Sigmoid colon (tissue), 4 donors: ENCODE results near the gene TKT.

ENCODE experiments used
- EP300 ChIP-seq, 4 donors: sonication (generic); formaldehyde crosslinking; IDR thresholded peaks; one replicate each; pipeline ENCODE4 v1.6.1; 2017; ENCODE audit warnings: antibody characterized with exemption in 4 of 4
- POLR2A ChIP-seq, 2 donors: fragments of 450-650 bp; IDR thresholded peaks; one replicate each; pipeline ENCODE4 v1.6.1; 2016; ENCODE audit warnings: antibody characterized with exemption in 2 of 2, mild to moderate bottlenecking in 2 of 2, moderate library complexity in 2 of 2
- POLR2AphosphoS5 ChIP-seq, 4 donors: sonication (generic); formaldehyde crosslinking; IDR thresholded peaks; one replicate each; pipeline ENCODE4 v1.6.1; 2017; ENCODE audit warnings: antibody characterized with exemption in 4 of 4
- TF ChIP-seq, protein P1 (sequence below), 4 experiments: fragments of 450-650 bp in 3 of 4; fragments of 200-600 bp in 1 of 4; IDR thresholded peaks; one replicate each; pipeline ENCODE4 v1.5.1; 2016 to 2019; ENCODE audit warnings: antibody characterized with exemption in 4 of 4, mild to moderate bottlenecking in 3 of 4, moderate library complexity in 2 of 4

- no peak for TF ChIP-seq POLR2AphosphoS5 (IDR thresholded peaks at IDR 0.05)
- TF ChIP-seq, protein P1, sequence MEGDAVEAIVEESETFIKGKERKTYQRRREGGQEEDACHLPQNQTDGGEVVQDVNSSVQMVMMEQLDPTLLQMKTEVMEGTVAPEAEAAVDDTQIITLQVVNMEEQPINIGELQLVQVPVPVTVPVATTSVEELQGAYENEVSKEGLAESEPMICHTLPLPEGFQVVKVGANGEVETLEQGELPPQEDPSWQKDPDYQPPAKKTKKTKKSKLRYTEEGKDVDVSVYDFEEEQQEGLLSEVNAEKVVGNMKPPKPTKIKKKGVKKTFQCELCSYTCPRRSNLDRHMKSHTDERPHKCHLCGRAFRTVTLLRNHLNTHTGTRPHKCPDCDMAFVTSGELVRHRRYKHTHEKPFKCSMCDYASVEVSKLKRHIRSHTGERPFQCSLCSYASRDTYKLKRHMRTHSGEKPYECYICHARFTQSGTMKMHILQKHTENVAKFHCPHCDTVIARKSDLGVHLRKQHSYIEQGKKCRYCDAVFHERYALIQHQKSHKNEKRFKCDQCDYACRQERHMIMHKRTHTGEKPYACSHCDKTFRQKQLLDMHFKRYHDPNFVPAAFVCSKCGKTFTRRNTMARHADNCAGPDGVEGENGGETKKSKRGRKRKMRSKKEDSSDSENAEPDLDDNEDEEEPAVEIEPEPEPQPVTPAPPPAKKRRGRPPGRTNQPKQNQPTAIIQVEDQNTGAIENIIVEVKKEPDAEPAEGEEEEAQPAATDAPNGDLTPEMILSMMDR (IDR thresholded peaks at IDR 0.05), result no peak
- no peak for TF ChIP-seq POLR2A (IDR thresholded peaks at IDR 0.05)
- TF ChIP-seq EP300 (IDR thresholded peaks at IDR 0.05), result no peak
Observed at GRCh38 chr3:53198256-53198977, 57.4 kb downstream of the TKT start.
